NCI-H2196 treated with DMSO at 0.1 percent for 48 hours (cell line): ENCODE data around the gene AXL.
A peak's percentile ranks its signal among the peaks of the same experiment; 100 is the strongest.

Experiments used
- DNase-seq: peaks from one replicate; lab custom pipeline; 2025; ENCODE audit not compliant: unreplicated experiment; lab: John Stamatoyannopoulos, UW

Gene AXL

DNA sequence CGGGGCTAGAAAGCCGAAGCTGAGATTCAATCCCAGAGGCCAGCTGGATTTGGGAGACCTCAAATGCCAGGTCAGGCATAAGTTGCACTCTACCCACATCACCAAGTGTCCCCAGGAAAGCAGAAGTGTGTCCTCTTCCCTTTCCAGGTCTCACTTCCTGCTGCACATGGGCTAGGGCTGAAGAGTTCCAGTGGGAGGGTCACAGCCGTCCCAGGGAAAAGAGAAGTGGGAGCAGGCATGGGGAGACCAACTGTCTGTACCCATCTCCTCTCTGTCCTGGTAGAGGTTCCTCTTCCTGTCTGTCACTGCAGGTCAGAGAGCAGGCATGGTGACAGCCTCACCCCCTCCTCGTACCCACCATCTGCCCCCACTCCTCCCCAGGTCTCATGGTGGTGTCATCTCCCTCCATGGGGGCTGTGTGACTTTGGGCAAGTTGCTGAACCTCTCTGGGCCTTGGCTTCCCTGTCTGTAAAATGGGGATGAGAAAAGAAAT lies 14.8 kb downstream of the AXL start:
- no peak for DNase-seq

DNA sequence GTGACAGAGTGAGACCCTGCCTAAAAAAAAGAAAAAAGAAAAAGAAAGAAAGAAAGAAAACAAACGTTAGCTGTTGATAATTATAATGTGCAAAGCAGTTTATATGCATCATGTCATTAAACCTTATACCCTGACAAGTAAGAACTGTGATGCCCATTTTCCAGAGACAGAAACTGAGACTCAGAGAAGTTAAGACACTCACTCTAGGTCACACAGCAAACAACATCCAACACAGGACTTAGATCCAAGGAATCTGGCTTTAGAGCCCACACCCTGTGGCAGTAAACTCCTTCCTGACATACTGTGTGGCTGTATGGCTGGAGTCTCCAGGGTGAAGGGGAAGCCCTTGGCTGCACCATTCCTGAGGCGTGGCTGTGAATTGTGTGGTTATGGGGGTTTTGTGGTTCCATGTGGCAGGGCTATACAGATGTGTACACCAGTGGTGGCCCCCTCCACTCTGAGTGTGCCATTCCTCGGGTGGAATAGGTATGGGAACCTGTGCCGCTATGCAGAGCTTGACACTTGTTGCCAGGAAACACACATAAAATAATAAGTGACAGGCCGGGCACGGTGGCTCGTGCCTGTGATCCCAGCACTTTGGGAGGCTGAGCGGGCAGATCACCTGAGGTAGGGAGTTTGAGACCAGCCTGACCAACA lies 15.6 kb downstream of the AXL start:
- DNase-seq = no peak

DNA sequence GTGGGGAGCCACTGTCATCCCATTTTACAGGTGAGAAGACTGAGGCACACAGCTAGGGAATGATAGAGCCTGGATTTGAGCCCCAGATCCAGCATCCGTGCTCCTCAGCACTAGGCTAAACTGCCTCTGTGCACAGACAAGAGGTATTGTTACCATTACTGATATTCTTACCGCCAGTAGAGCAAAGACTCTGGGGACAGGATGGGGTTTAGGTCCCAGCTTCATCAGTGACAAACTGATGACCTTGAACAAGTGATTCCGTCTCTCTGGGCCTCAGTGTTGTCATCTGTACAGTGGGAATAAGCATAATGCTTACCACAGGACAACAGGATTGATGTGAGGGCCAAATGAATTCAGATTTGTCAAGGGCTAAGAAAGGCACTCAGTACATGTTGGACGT lies 16.5 kb downstream of the AXL start:
- no peak for DNase-seq

DNA sequence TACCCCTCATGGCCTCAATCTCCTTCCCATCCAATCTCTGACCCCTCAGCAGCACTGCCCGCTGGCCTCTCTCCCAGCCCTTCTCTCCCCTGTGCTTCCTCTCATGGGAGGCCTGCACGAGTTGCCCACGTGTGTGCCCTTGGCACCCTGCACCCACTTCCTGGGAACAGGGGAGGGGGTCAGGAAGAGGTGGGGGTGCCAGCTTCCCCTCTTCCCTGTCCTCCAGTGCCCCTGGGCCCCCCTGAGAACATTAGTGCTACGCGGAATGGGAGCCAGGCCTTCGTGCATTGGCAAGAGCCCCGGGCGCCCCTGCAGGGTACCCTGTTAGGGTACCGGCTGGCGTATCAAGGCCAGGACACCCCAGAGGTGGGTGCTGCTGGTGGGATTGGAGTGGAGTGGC lies 19.2 kb downstream of the AXL start:
- DNase-seq = no peak

DNA sequence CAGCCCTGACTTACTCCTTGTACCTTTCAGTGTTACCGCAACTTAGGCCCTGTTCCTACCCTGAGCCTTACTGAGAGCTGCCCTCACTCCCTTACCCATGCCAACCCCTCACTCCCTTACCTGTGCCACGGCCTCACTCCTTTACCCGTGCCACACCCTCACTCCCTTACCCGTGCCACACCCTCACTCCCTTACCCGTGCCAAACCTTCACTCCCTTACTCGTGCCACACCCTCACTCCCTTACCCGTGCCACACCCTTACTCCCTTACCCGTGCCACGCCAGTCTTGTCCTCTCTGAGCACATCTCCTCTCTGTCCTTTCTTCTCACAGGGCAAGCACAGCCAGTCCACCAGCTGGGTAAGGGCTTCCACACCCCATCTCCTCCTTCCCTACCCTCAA lies 20.3 kb downstream of the AXL start:
- no peak for DNase-seq

DNA sequence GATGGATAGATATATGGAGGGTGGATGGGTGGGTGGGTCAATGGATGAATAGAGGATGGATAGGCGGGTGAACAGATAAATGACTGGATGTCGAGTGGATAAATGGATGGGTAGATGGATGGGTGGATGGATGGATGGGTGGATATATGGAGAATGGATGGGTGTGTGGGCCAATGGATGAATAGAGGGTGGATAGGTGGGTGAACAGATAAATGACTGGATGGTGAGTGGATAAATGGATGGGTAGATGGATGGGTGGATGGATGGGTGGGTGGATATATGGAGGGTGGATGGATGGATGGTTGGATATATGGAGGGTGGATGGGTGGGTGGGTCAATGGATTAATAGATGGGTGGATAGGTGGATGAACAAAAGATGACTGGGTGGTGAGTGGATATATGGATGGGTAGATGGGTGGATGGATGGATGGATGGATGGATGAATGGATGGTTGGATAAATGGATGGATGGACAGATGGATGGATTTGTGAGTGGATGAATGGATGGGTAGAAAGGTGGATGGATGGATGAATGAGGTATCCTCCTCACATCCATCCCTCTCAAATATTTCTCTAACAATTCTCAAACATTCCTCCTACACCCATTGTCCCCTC lies 21.0 kb downstream of the AXL start:
- no peak for DNase-seq

- no peak for DNase-seq
Measured at GRCh38 chr19:41241859-41242258, 22.8 kb downstream of the AXL start.

DNA sequence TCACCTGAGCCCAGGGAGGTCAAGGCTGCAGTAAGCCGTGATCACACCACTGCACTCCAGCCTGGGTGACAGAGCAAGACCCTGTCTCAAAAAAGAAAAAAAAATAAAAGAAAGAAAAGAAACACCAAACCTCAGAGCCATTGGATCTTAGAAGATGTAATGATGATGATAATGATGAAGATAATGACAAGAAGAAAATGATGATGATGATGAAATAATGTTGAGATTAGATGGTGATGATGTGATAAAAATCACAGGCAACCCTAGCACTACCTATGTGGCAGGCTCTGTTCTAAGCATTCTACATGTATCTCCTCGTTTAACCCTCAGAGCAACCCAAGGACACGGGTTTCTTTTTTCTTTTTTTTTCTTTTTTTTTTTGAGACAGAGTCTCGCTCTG lies 25.1 kb downstream of the AXL start:
- no peak for DNase-seq

- DNase-seq = no peak
Measured at GRCh38 chr19:41245843-41246242, 26.8 kb downstream of the AXL start.

GRCh38 chr19:41248895-41249294 lies 29.9 kb downstream of the AXL start:
- DNase-seq = no peak

GRCh38 chr19:41249707-41250423 lies 30.8 kb downstream of the AXL start:
- DNase-seq = no peak

GRCh38 chr19:41253660-41254059 lies 34.6 kb downstream of the AXL start:
- DNase-seq = no peak

GRCh38 chr19:41255171-41255570 lies 36.1 kb downstream of the AXL start:
- DNase-seq = no peak

GRCh38 chr19:41261474-41262190 lies 42.6 kb downstream of the AXL start:
- no peak for DNase-seq

- peak; percentile 57 for DNase-seq
Measured at GRCh38 chr19:41263042-41263849, 44.2 kb downstream of the AXL start.

GRCh38 chr19:41263850-41264580 lies 45.0 kb downstream of the AXL start, which contains the start of gene HNRNPUL1:
Gene HNRNPUL1, plus strand, starts transcription at chr19:41264372. Its CDS starts 132 bp downstream, at chr19:41264504.
- DNase-seq = peak; percentile 100

DNA sequence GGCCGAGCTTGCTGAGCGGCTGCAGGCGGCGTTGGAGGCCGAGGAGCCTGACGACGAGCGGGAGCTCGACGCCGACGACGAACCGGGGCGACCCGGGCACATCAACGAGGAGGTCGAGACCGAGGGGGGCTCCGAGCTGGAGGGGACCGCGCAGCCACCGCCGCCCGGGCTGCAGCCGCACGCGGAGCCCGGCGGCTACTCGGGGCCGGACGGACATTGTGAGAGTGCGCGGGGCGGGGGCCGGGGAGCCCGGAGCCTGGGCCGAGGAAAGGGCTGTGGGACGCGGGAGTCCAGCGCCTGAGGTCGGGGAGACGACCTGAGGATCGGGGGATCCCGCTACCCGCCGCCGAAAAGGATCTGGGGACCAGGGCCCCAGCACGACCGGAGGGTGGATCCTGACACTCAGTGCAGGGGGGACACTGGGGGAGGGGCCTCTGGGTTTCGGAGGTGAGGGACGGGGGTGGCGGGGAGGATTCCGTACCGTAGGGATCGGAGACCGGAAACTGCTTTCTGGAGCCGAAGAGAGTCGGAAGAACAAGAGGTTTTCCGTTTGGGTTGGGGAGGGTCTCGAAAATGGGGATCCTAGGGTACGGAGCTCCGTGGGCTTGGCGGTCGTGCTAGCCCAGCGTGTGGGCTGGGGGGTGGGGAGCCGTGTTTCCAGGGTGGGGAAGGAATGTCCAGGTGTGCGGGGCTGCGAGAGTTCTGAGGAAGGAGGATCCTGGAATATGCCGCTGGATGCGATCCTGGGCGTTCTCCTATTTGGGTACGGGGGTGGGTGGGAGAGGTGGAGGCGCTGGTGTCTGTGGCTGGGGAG lies 45.8 kb downstream of the AXL start:
- no peak for DNase-seq

GRCh38 chr19:41265395-41266153 lies 46.6 kb downstream of the AXL start:
- DNase-seq = no peak
